ENCODE results near the gene PRKCH. TPM values are rescaled to one million over a fixed set of nuclear protein-coding genes. Genes with fewer than 3 reads are reported as not detected.
"Not testable (repeated sequence)": the region's sequence is repeated elsewhere in the genome, so short reads cannot be mapped to it uniquely, and the experiment has no call there.

PRKCH gene
- polyA plus RNA-seq, 1 donor, result 12.7 TPM

- DNase-seq, result not testable (repeated sequence)
These were observed 12.7 kb upstream of the PRKCH start for GRCh38 chr14:61308701-61309100.

GRCh38 chr14:61315313-61315712, 6.1 kb upstream of the PRKCH start:
- DNase-seq, result no peak

- no peak for DNase-seq
These were observed 2.3 kb upstream of the PRKCH start for GRCh38 chr14:61319086-61319485.

- no peak for DNase-seq
These were observed 1.7 kb upstream of the PRKCH start for GRCh38 chr14:61319706-61320105.

GRCh38 chr14:61320170-61320569, 1.2 kb upstream of the PRKCH start:
- not testable (repeated sequence) for DNase-seq

DNA sequence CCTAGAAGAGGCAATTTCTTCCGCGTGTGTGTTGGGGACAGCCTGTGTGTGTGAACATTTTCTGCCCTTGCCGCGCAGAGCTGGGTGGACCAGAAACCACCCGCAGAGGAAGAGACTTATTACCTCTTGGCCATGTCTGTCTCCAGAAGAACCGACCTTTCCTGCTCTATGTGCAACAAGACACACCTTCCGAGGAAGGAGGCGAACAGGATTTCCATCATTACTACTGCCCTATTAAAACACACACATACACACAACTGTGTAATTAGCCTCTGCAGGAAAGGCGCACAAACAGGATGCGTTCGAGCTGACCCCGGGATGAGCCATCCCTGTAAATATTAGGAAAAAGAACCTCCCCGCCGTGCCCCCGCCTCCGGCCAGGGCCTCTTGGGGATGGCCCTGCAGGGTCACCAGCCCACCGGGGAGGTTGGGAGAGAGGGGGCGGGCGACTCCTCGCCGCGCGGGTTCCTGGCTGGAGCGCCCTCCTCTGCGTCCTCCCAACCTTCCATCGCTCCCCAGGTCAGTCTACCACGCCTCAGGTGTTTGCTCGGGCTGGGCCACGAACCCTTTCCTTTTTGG, 484 bp upstream of the PRKCH start:
- DNase-seq, result no peak

- DNase-seq, result peak; percentile 21
These were observed 826 bp downstream of the PRKCH start for GRCh38 chr14:61322011-61322798.

DNA sequence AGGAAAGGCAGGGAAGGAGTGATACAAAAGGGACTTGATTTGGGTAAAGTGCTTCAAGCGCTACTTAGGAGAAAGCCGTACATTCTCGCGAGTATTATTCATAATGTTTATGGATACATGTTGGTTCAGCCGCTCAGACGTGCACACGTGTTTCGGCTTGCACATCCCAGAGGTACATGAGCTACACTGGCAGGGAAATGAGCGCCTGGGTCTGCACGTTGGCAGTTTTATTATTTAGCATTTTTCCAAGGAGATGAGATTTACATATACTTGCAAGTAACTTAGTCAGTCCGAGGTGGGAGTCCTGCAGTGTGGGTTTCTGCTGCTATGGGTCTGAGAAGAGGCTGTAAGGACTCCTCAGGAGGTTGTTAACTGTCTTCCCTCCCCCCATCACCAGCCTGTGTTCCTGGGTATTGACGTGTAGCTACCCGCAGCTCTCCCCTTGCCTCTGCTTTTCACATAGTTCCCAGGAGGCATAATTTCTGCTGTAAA, 1.5 kb downstream of the PRKCH start:
- DNase-seq, result no peak

DNA sequence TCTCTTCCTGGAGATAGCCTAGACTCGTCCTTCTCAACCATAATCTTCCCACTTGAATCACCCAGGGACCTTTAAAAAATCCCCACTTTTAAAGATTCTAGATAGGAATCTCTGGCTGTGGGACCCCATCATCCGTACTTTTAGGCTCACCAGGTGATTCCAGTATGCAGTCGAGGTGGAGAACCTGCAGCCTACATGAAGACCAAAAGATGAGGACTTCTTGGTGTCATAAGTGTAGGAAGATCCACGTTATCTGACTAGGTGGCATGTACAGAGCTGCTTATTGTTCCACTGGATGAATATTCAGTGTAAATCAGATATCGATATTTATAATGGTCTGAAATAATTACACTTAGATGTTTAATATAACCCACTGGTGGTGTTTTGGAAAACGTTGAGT, 2.6 kb downstream of the PRKCH start:
- DNase-seq, result no peak

GRCh38 chr14:61325166-61325565, 3.8 kb downstream of the PRKCH start:
- DNase-seq, result no peak

GRCh38 chr14:61326146-61326545, 4.8 kb downstream of the PRKCH start:
- no peak for DNase-seq

DNA sequence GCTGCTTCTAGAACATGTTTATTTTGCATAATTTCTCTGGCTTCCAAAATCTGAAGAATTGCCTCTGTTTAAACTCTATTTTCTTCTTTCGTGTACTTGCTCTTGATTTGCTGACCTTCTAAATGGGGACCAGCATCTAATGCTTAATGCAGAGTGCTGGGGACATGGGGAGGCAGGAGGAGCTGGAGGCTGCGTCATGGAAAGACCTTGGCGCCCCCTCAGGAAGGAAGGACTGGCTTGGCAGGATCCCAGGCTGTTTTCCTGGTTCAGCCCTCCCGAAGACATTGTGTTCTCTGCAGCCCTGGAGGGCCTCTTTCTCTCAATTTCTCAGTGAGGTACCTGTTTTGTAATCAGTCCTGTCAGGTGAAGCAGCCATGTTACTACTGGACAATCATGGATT, 5.5 kb downstream of the PRKCH start:
- peak; percentile 24 for DNase-seq

DNA sequence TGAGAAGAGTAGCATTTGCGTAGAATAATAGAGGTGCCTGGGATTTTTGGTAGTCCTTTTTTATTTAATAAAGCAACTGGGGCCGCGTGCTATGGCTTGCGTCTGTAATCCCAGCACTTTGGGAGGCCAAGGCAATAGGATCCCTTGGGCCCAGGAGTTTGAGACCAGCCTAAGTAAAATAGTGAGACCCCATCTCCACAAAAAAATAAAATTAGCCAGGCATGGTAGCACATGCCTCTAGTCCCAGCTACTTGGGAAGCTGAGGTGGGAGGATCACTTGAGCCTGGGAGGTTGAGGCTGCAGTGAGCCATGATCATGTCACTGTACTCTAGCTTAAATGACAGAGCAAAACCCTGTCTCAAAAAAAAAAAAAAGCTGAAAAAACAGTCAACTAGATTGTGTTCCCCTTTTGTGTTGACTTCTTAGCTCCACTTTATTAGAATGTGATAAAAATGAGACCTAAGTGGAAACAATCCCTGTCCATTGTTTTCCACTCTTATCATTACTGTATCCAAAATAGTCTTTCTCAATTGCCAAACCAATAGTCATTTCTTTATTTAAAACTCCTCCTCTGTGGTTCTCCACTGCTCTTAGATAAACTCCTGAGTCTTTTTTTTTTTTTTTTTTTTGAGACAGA, 7.4 kb downstream of the PRKCH start:
- DNase-seq, result no peak

- DNase-seq, result no peak
These were observed 8.2 kb downstream of the PRKCH start for GRCh38 chr14:61329478-61330051.

GRCh38 chr14:61330511-61330910, 9.1 kb downstream of the PRKCH start:
- DNase-seq, result no peak

- no peak for DNase-seq
These were observed 10.7 kb downstream of the PRKCH start for GRCh38 chr14:61331992-61332657.

GRCh38 chr14:61332658-61333029, 11.3 kb downstream of the PRKCH start:
- DNase-seq, result no peak

GRCh38 chr14:61333087-61333486, 11.7 kb downstream of the PRKCH start:
- no peak for DNase-seq

DNA sequence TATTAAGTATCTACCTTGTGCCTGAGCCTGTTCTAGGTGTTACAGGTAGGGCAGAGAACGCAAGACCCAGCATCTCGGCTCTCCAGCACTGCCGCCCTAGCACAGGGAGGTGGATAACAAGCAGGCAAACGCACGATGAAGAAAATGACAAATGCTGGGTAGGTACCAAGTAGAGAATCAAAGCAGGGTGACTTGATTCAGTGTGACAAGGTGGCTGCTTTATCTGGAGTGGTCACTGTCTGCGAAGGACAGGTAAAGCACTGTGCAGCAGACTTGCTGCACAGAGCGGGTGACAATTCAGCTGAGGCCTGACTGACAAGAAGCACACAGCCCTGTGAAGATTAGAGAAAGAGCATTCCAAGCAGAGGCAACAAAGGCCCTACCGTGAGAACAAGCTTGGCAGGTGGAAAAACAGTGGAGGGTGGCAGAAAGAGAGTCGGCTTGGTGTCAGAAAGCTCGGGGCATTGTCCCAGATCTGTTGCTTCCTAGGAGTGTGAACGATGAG, 12.9 kb downstream of the PRKCH start:
- no peak for DNase-seq

GRCh38 chr14:61335049-61335448, 13.7 kb downstream of the PRKCH start:
- no peak for DNase-seq

DNA sequence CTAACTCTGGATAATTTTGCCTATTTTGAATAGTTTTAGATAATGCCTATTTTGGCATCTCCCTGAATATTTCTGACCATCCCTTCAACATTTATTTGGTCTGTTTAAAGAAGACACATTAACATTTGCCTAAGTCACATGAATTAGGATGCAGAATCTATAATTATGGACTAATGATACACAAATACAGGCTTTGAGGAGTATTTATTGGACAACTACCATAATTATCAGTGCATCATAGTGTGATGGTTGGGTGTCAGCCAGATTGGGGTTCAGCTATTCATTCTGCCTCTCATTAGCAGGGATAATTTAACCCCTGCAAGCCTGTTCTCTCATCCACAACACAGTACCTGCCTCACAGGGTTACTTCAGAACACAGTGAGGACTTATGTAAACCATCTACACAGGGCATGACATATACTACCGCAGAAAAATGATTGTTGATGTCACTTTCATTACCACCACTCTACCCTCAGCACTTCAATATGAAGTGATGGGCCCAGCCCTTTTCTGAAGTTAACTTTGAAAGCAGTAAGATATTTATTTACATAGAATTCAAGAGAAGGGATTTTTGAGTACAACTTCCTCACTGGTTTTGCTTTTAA, 14.4 kb downstream of the PRKCH start:
- no peak for DNase-seq

GRCh38 chr14:61337893-61338292, 16.5 kb downstream of the PRKCH start:
- DNase-seq, result no peak

All from hindlimb muscle (tissue), 1 donor.